ENCODE results near the gene LTBP2.

DNA sequence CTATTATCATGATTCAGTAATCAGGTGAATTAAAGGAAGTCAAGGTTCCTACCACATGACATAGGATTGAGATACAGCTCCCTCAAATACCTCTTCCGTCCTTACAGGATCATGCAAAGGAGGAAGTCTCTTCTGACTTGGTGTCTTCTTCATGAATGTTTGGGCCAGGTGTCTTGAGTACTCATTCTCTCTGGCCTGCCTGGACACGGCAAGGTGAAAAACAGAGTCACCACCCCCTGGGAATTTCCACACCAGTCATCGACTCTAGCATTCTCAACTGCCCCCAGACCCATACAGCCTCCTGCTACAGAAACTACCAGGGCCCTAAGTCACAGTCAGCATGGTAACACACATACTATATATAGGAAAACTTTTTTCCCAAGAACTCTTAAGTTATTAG is 44.9 kb upstream of the LTBP2 start:
- TF ChIP-seq CTCF (IDR thresholded peaks at IDR 0.05) = no peak
- no peak for TF ChIP-seq EP300 (IDR thresholded peaks at IDR 0.05)
- TF ChIP-seq POLR2AphosphoS5 (IDR thresholded peaks at IDR 0.05) = no peak

Measured in stomach (tissue), 4 donors.